22Rv1 (cell line): ENCODE results near the gene REXO1.

Experiments used
- ZFX ChIP-seq: fragments of 450-650 bp; IDR thresholded peaks from 2 replicates; pipeline ENCODE4 v1.6.1; 2017; ENCODE audit warnings: antibody characterized with exemption, borderline replicate concordance
- TF ChIP-seq, protein P1 (sequence below): fragments of 450-650 bp; IDR thresholded peaks from 2 replicates; pipeline ENCODE4 v1.5.1; 2017; ENCODE audit warnings: mild to moderate bottlenecking

DNA sequence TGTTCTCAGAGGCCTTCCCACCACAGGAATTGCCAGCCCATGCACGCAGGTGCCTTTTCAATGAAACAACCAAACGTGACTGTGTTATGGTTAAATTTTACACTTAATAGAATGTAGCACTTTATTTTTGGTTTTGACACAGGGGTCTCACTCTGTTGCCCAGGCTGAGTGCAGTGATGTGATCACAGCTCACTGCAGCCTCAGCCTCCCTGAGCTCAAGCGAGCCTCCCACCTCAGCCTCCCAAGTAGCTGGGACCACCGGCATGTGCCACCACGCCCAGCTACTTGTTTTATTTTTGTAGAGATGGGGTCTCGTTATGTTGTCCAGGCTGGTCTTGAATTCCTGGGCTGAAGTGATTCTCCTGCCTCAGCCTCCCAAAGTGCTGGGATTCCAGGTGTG is 43.4 kb downstream of the REXO1 start:
- TF ChIP-seq, protein P1, sequence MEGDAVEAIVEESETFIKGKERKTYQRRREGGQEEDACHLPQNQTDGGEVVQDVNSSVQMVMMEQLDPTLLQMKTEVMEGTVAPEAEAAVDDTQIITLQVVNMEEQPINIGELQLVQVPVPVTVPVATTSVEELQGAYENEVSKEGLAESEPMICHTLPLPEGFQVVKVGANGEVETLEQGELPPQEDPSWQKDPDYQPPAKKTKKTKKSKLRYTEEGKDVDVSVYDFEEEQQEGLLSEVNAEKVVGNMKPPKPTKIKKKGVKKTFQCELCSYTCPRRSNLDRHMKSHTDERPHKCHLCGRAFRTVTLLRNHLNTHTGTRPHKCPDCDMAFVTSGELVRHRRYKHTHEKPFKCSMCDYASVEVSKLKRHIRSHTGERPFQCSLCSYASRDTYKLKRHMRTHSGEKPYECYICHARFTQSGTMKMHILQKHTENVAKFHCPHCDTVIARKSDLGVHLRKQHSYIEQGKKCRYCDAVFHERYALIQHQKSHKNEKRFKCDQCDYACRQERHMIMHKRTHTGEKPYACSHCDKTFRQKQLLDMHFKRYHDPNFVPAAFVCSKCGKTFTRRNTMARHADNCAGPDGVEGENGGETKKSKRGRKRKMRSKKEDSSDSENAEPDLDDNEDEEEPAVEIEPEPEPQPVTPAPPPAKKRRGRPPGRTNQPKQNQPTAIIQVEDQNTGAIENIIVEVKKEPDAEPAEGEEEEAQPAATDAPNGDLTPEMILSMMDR: no peak
- no peak for TF ChIP-seq ZFX
